ENCODE data around the gene MYH15.

MYH15 gene

GRCh38 chr3:108509871-108510270 lies 525 bp downstream of the MYH15 start:
- no peak for DNase-seq (ENCODE audit: low read depth)

GRCh38 chr3:108509263-108509662 lies 1.1 kb downstream of the MYH15 start:
- DNase-seq (ENCODE audit: low read depth), result no peak

GRCh38 chr3:108507902-108508301 lies 2.5 kb downstream of the MYH15 start:
- no peak for DNase-seq (ENCODE audit: low read depth)

- DNase-seq (ENCODE audit: low read depth), result no peak
These were observed 4.6 kb downstream of the MYH15 start for GRCh38 chr3:108505811-108506210.

- DNase-seq (ENCODE audit: low read depth), result no peak
These were observed 6.7 kb downstream of the MYH15 start for GRCh38 chr3:108503722-108504121.

- DNase-seq (ENCODE audit: low read depth), result no peak
These were observed 8.9 kb downstream of the MYH15 start for GRCh38 chr3:108501535-108501934.

- DNase-seq (ENCODE audit: low read depth), result no peak
These were observed 9.7 kb downstream of the MYH15 start for GRCh38 chr3:108500728-108501127.

- no peak for DNase-seq (ENCODE audit: low read depth)
These were observed 13.1 kb downstream of the MYH15 start for GRCh38 chr3:108497271-108497670.

GRCh38 chr3:108495717-108496116 lies 14.7 kb downstream of the MYH15 start:
- DNase-seq (ENCODE audit: low read depth), result no peak

GRCh38 chr3:108494906-108495531 lies 15.4 kb downstream of the MYH15 start:
- no peak for DNase-seq (ENCODE audit: low read depth)

- no peak for DNase-seq (ENCODE audit: low read depth)
These were observed 16.5 kb downstream of the MYH15 start for GRCh38 chr3:108493862-108494261.

GRCh38 chr3:108491456-108491855 lies 18.9 kb downstream of the MYH15 start:
- no peak for DNase-seq (ENCODE audit: low read depth)

- DNase-seq (ENCODE audit: low read depth), result no peak
These were observed 20.6 kb downstream of the MYH15 start for GRCh38 chr3:108489776-108490175.

- no peak for DNase-seq (ENCODE audit: low read depth)
These were observed 21.8 kb downstream of the MYH15 start for GRCh38 chr3:108488631-108489030.

- DNase-seq (ENCODE audit: low read depth), result no peak
These were observed 23.0 kb downstream of the MYH15 start for GRCh38 chr3:108487439-108487838.

- DNase-seq (ENCODE audit: low read depth), result no peak
These were observed 23.5 kb downstream of the MYH15 start for GRCh38 chr3:108486941-108487340.

GRCh38 chr3:108486338-108486737 lies 24.1 kb downstream of the MYH15 start:
- no peak for DNase-seq (ENCODE audit: low read depth)

- DNase-seq (ENCODE audit: low read depth), result no peak
These were observed 25.2 kb downstream of the MYH15 start for GRCh38 chr3:108485146-108485545.

- no peak for DNase-seq (ENCODE audit: low read depth)
These were observed 31.2 kb downstream of the MYH15 start for GRCh38 chr3:108479224-108479623.

GRCh38 chr3:108477511-108478147 lies 32.8 kb downstream of the MYH15 start:
- DNase-seq (ENCODE audit: low read depth), result peak; percentile 50

- no peak for DNase-seq (ENCODE audit: low read depth)
These were observed 35.1 kb downstream of the MYH15 start for GRCh38 chr3:108475220-108475782.

GRCh38 chr3:108474581-108474980 lies 35.8 kb downstream of the MYH15 start:
- no peak for DNase-seq (ENCODE audit: low read depth)

GRCh38 chr3:108473711-108474110 lies 36.7 kb downstream of the MYH15 start:
- DNase-seq (ENCODE audit: low read depth), result no peak
